SW 1271 (cell line): ENCODE data around the gene PFKL.
"Not testable (repeated sequence)": the region's sequence is repeated elsewhere in the genome, so short reads cannot be mapped to it uniquely, and the experiment has no call there.

ENCODE experiments used
- DNase-seq, 2 experiments: peaks; one replicate each; lab custom pipeline; 2025; lab: John Stamatoyannopoulos, UW

PFKL gene

DNA sequence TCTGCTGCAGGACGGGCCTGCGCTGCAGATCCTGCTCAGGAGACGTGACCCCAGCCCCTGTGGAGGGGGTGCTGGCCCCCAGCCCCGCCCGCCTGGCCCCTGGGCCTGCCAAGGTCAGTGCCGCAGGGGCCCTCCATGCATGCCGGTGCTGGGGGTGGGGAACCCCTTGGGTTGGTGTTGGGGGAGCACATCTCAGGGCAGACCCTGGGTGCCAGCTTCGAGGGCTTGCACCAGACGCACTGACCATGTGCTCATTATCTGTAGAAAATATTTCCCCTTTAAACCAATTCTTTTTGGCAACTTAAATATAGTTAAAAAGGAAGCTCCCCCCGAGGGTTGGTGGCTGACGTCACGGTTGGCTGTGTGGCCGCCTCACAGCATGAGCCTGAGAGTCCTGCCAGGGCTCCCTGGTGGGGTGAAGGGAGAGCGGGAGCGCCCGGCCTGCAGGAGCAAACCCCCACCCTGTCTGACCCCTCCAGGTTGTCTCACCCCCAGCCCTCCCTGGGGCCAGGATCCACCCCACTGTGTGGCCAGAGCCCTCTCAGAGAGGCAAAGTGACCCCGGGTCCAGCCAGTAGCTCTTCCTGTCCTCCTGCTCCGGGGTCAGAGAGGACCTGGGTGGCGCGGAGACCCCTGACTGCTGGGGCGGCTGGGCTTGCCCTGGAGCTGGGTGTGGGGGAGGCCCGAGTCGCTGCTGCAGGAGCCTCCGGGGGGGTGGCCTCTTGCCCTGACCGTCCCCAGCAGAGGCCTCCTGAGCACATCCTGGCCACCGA lies 5.3 kb upstream of the PFKL start:
- DNase-seq: peak in 1 of 2 experiments; percentile 2

DNA sequence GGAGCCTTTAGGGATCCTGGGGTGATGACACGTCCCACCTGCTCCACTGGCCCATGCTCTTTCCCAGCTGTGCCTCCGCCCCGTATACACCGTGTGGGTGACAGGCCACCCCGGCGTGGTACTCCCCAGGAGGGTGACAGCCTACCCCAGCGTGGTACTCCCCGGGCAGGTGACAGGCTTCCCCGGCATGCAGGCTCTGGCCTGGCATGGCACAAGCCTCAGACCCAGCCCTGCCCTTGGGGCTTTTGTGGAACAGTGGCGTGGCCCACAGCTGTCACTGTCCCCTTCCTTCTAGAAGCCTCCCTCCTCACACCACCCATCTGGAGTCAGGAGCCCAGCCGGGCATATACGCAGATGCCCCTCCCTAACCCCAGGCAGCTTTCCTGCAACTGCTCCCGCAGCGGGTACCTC lies 4.7 kb upstream of the PFKL start:
- no peak for DNase-seq

DNA sequence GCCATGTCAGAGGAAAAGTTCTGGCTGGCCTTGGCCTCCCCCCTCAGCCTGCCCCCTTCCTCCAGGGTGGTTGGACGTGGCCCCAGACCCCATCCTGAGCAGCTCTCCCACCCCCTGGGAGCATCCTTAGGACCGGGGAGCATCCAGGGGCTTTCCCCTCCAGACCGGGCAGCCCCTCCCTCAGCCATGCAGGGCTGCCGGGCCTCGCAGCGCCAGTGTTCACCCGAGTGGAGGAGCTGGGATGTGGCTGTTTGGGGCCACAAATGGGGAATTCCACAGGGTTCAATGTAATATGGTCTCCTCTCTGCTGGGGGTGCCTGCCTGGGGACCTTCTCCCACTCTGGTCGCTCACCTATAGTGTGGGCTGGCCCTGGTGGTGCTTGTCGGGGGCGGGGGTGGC lies 4.2 kb upstream of the PFKL start:
- no peak for DNase-seq

DNA sequence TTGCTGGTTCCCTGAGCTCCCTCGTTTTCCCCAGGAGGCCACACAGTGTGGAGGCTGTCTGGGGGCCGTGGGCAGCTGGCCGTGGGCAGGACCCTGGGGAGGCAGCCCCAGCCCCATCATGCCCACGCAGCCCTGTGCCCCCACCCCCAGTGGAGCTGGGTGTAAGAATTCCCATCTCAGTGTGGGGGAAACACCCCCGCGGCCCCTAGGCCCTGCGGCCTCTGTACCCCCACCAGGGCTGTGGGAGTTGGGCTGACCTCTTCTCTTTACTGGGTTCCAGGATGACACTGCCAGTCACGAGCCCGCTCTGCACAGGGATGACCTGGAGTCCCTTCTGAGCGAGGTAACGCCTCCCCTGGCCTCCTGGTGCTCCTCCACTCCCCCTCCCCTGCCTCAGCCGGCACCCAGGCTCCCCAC lies 3.7 kb upstream of the PFKL start:
- no peak for DNase-seq

DNA sequence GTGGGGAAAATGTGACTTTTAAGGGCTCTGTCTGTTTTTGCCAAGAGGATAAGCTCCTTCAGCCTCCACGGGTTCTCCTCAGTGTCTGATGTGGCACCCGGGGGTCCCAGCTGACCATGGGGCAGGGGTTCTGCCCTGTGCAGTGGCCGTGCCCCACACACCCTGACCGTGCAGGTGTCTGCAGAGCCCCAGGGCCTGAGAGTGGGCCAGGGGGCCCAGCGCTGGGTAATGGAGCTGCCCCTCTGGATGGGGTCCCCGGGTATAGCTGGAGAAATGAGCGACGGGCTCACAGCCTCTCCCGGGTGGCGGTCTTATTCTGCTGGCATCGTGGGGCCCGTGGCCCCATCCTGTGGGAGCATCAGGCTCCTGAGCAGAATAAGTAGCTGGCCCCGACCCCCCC lies 2.9 kb upstream of the PFKL start:
- DNase-seq: no peak

DNA sequence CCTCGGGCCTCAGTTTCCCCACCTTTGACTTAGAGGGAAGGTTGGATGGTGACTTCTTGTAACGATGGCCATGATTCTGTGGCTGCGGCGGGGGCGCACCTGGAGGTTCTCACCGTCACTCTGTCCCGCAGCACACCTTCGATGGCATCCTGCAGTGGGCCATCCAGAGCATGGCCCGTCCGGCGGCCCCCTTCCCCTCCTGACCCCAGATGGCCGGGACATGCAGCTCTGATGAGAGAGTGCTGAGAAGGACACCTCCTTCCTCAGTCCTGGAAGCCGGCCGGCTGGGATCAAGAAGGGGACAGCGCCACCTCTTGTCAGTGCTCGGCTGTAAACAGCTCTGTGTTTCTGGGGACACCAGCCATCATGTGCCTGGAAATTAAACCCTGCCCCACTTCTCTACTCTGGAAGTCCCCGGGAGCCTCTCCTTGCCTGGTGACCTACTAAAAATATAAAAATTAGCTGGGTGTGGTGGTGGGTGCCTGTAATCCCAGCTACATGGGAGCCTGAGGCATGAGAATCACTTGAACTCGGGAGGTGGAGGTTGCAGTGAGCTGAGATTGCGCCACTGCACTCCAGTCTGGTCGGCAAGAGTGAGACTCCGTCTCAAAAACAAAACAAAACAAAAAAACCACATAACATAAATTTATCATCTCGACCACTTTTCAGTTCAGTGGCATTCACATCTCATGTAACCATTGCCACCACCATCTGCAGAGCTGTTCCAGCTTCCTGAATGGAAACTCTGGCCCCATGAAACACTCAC lies 2.1 kb upstream of the PFKL start:
- peak; percentile 36 to 63 for DNase-seq

DNA sequence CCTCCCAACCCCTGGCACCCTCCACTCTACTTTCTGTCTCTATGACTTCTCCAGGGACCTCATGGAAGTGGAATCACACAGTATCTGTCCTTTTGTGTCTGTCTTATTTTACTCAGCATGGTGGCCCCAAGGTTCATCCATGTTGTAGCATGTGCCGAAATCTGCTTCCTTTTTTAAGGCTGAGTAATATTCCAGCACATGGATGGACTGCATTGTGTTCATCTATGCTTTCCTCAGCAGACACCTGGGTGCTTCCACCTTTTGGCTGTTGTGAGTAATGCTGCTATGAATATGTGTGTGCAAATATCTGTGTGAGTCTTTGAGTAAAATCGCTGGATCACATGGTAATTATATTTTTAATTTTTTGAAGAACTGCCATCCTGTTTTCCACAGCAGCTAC lies 1.6 kb upstream of the PFKL start:
- peak in 1 of 2 experiments; percentile 4 for DNase-seq

DNA sequence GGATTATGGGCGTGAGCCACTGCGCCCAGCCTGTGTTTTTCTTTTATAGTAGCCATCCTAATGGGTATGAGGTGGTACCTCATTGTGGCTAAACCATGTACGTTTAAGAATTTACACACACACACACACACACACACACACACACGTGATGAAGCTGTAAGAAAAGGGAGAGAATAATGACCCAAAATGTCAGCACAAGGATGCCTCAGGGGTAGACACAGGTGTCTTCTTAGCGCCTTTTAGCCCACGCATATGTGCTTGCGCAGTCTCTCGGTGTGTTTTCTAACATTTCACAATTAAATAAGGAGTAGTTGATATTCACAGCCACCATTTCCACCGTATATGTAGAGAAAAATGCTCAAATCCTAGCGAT lies 782 bp upstream of the PFKL start:
- DNase-seq: no peak

DNA sequence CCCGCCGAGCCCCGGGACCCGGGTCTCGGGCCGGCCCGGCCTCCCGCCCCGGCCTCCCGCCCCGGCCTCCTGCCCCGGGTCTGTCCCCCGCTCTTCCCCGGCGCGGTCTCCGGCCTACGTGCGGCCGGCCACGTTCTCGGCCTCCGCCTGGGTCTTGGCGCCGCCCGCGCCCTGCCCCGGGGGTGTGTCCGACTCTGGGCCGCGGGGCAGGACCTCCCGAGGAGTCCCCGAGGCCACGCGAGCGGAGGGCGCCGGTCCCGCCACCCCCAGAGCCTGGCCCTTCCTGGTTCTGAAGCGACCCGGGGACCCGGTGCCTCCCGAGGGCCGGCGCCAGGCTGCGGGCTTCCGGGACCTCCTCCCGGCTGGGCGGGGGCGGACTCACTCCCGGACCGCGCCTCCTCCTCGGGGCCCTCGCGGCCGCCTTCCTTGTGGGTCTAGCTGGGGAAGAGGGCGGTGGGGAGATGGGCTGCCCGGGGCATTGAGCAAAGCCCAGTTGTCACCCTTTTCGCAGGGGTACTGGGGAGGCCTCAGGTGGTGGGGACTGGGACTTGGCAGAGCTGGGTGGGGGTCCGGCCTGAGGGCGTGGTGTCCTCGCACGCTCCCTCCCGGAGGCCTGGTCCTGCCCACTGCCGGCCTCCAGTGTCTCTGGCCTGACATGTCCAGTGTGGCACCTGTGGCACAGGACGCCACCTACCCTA lies 558 bp downstream of the PFKL start:
- DNase-seq: peak in 1 of 2 experiments; percentile 31

DNA sequence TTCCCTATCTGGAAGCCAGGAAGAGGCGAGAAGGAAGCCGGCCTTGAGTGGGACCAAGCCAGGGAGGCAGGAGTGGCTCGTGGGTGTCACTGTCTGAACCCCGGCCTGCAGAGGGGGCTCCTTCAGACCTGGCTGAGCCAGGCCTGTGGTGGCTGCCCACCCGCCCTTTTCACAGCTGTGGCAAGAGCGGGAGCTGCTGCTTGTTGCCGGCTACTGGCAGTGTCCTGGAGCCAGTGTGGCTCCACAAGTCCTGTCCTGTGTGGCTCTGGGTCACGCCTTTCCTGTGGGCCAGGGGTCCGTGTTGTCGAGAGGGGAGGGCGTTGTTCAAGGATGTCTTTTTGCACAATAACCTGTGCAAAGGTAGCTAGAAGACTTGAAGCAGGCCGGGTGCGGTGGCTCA lies 1.3 kb downstream of the PFKL start:
- no peak for DNase-seq

DNA sequence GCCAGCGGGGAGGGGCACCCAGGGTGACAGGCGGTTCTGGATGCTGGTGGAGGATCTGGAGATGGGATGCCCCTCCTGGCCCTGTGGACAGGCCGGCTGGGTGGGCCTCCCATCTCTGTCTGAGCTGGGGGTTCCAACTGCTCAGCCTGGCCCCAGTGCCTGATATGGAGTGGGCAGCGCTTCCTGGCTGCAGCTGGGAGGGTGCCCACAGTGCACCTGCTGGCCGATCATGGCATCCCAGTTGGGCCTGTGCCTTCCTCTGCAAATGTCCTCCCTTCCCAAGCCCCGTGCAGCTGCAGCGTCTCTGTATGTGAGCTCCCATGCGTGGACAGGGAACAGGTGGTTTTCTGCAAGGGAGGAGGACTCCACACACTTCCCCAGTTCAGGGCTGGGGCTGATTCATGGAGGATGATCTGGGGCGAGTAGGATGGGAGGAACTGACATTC lies 2.1 kb downstream of the PFKL start:
- DNase-seq: no peak

DNA sequence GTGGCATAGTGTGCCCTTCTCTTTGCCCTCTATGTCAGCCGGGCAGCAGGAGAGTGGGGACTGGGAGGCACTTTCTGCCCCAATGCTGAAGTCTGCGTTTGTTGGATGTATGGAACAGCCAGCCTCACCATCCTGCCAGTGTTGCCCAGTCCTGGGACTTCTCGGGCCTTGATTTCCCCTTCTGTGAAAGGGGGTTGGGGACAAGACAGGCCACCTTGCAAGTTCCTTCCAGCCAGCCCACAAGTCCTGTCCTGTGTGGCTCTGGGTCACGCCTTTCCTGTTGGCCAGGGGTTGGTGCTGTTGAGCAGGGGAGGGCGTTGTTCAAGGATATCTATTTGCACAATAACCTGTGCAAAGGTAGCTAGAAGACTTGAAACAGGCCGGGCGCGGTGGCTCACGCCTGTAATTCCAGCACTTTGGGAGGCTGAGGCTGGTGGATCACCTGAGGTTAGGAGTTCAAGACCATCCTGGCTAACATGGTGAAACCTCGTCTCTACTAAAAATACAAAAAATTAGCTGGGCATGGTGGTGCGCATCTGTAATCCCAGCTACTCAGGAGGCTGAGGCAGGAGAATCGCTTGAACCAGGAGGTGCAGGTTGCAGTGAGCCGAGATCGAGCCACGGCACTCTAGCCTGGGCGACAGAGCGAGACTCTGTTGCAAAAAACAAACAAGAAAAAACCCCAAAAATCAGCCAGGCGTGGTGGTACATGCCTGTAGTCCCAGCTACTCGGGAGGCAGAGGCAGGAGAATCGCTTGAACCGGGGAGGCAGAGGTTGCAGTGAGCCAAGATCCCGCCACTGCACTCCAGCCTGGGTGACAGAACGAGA lies 2.9 kb downstream of the PFKL start:
- DNase-seq: not testable (repeated sequence)

DNA sequence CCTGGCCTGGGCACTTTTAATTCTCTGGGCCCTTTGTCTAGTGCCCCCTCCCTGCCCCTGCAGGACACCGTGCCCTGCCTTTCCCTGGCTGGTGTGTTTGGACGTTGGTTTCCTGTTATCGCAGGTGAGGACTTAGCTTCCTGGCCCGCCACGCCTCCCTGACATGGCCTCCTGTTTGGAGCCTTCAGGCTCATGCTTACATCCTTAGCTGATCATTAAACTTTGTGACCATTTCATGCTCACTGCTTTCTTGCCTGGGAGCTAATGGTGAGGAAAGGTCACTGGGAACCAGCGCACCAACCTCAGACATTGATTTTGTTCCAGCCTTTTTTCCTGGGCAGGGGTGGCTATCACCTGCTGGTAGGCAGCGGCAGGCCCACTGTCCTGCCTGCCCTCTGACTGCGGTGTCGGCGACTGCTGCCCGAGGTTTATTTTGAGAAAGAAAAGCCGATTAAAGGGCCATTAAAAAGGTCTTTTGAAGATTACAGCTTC lies 3.7 kb downstream of the PFKL start:
- no peak for DNase-seq

DNA sequence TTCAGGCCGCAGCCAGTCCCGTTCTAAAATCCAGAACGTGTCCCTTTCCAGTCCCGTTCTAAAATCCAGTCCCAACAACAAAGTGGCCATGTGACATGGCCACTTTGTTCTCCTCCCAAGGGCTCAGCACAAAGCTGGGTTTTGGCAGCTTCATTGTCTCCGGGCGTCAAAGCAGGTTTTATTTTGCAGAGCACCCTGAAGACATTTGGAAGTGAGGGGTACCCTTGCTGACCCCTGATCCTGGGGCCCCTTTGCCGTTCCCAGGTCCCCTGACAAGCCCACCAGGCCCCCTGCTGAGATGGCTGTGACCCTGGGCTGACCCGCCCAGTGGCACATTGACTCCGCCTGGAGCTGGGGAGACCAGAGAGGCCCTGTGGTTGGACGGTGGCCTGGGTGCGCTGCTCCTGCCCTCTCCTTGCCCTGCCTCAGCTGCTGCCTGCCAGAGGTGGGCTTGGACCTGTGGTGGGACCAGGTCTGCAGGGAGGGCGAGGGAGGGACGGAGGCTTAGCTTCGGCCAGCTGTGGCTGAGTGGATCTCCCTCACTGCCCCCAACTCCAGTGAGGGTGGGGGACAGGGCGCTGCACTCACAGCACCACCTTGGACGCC lies 4.3 kb downstream of the PFKL start:
- DNase-seq: no peak

DNA sequence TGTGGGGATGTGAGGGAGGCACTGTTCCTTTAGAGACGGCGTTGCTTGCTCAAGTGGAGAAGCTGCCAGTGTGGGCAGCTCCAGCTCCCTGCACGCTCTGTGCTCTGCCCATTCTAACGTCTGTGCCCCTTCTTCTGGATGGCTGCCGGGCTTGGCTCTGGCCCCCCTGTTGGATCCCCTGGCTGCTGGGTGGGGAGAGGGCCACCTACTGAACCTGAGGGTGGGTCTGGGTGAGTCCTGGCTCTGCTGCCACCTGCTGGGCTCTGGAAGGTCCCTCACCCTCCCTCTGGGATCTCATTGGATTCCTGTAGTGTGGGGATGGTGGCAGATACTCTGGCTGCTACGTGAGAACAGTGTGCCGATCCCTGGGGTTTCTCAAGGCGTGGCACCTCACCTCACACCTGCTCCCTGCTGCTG lies 5.0 kb downstream of the PFKL start:
- peak; percentile 3 to 20 for DNase-seq

DNA sequence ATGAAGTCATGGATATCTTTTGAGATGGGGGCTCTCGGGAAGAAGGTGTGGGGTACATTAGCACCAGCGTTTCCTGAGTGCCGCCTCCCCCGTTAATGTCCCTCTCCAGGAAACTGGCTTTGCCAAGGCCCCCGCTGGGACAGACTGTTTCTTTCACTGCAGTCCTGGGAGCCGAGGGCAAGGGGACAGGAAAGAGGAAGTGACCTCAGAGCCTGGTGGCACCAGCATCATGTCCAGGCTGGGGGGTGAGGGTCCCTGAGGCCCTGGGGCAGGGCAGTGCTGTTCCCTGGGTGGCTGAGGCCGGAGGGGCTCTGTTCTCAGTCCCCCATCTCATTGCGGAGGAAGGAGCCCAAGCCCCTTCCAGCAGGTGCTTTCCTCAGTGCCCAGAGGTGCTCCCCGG lies 5.8 kb downstream of the PFKL start:
- DNase-seq: no peak

DNA sequence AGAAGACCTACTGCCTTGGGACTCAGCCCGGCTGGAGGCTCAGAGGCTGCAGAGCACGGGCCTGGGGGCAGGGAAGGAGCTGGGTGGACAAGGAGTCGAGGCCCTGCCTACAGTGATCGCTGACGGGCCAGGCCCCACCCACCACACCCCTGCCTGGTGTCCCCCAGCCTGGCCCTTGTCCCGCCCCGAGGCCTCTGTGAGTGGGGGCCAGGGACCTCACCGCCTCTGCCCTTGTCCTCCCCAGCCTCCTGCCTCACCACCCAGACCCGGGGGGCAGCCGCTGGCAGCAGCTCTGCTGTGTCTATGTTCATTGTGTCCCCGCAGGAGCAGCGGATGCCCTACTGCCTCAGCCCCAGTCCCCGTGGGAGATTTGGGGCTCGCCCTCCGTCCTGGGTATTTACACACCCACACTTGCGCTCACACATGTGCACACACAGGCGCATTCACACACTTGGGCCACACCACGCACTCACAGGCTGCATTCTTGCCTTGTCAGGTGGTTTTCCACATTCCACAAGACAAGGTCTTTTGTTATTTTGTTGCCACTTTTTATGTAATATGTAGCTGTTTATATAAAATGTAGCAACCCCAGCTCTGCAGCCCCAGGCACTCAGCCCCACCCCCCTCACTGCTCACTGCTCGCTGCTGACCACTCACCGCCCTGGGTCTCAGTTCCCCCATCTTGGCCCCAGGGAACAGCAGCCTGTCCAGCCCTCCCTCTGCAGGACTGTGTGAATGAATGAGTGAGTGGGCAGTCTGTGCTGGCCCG lies 7.3 kb downstream of the PFKL start:
- DNase-seq: no peak

DNA sequence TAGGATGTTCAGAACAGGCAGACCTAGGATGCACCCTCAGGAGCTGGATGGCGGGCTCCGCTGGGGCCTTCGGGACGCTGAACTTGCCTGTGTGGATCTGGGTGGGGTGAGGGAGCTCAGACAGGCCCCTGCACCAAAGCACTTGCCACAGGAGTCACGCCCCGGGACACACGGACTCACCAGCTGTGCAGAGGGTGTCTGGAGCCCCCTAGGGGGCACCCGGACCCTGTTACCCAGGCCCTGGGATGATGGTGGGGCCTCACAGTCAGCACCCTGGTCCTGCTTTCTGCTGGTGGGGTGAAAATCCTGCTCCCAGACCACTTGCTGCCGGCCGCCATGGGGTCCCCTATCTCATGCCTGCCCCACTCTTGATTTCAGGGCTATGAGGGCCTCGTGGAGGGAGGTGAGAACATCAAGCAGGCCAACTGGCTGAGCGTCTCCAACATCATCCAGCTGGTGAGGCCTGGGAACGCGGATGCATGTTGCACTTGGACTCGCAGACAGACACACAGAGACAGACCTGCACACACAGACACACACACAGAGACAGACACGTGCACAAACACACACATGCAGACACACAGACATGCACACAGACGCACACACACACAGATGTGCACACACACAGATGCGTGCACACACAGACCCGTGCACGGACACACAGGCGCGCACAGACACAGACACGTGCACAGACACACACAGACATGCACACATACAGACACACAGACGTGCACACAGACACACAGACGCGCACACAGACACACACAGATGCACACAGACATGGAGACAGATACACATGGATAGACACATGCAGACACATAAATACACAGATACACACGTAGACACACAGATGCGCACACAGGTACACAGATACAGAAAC lies 11.0 kb downstream of the PFKL start:
- DNase-seq: no peak

DNA sequence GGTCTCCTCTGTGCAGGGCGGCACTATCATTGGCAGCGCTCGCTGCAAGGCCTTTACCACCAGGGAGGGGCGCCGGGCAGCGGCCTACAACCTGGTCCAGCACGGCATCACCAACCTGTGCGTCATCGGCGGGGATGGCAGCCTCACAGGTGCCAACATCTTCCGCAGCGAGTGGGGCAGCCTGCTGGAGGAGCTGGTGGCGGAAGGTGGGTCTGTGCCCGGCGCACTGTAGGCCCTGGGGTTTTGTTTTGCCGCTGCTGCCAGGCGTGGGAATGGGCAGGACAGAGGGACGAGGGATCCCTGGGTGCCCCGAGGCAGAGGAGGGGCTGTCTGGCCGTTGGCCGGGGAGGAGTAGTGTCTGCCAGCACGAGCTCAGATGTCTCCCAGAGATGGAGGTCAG lies 12.2 kb downstream of the PFKL start:
- no peak for DNase-seq

DNA sequence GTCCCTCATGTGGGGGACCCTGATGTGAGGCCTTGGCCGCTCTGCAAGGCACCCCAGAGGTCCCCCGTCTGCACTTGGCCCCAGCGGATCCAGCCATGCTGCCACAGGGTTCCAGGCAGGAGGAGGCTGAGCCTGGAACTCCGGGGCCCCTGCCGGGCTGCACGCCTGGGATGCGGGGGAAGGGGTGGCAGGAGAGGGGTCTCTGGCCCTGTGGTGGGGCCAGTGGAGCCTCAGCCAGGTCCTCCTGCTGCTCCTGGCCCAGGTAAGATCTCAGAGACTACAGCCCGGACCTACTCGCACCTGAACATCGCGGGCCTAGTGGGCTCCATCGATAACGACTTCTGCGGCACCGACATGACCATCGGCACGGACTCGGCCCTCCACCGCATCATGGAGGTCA lies 12.9 kb downstream of the PFKL start:
- DNase-seq: no peak
